ENCODE measurements around the gene XCR1.
"Not testable (repeated sequence)": the region's sequence is repeated elsewhere in the genome, so short reads cannot be mapped to it uniquely, and the experiment has no call there.

XCR1 gene, protein sequence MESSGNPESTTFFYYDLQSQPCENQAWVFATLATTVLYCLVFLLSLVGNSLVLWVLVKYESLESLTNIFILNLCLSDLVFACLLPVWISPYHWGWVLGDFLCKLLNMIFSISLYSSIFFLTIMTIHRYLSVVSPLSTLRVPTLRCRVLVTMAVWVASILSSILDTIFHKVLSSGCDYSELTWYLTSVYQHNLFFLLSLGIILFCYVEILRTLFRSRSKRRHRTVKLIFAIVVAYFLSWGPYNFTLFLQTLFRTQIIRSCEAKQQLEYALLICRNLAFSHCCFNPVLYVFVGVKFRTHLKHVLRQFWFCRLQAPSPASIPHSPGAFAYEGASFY

GRCh38 chr3:46027021-46027705, at the start of gene XCR1:
TSS of gene XCR1 (minus strand) at chr3:46027483. CDS start at chr3:46021947, 5,536 bp downstream.
- no peak for DNase-seq (ENCODE audit: low spot score)

- DNase-seq (ENCODE audit: low spot score) = no peak
Observed at GRCh38 chr3:46076606-46077005, 49.3 kb upstream of the XCR1 start.

DNA sequence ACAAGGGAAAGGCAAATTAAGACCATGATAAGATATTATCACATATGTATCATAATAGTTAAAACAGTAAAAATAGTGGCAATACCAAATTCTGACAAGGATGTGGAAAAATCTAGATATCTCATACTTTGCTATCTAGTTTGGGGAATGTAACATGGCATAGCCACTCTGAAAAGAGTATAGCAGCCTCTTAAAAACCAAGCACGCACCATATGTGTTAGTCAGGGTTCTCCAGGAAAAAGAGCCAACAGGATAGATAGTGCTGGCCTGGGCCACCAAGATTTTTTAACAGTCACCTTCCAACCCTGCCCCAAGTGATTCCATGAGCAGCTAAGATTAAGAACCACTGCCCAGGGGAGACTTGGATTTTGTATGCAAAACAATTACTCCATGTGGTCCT, 48.5 kb upstream of the XCR1 start:
- DNase-seq (ENCODE audit: low spot score) = no peak

DNA sequence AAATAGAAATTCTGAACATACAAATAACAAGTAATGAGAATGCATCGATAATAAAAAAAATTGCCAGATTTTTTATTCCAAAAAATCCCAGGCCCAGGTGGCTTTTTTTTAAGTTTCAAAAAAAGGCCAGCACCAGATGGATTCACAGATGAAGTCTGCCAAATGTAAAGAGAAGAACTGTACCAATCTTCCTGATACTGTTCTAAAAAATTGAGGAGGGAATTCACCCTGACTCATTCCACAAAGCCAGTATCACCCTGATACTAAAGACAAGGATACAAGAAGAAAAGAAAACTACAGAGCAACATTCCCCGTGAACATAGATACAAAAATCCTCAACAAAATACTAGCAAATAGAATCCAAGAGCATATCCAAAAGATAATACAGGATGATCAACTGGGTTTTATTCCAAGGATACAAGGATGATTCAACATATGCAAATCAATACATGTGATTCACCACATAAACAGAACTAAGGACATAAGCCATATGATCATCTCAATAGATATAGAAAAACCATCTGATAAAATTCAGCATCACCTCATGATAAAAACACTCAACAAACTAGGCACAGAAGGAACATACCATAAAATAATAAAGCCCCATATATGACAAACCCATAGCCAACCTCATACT, 44.1 kb upstream of the XCR1 start:
- DNase-seq (ENCODE audit: low spot score) = no peak

GRCh38 chr3:46070595-46071093, 43.4 kb upstream of the XCR1 start:
- DNase-seq (ENCODE audit: low spot score) = no peak

DNA sequence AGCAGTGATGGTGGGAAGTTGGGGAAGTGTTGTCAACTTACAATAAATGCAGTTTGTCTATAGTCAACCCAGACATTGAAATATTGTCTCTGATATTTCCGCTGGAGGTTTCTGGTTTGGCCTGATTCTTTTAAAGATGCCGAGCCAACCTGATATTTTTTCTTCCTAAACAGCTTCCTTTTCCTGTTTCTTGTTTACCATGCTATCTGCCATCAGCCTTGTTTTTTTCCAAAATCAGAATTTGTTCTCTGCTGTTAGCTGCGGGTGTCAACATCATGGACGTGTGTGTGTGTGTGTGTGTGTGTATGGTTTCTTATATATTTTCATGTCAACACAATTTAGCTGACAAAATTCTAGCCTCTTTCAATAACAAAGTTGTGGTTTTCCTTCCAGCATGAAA, 41.2 kb upstream of the XCR1 start:
- no peak for DNase-seq (ENCODE audit: low spot score)

DNA sequence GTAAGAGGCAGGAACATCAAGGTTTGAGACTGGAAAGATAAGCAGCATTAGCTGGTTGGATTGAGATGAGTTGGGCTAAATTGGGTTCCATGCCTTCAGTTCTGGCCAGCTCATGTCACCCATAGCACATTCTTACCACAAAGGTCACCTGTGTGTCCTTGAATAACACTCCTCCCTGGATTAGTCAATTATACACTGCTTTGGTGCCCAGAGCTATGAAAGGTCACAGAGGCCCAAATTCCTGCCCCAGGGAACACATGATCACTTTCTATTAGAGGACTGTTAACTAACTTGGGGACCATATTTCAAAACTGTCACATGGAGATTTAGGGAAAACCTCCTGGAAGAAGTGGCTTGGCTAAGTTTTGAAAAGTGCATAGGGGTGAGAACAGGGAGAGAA, 40.1 kb upstream of the XCR1 start:
- no peak for DNase-seq (ENCODE audit: low spot score)

- DNase-seq (ENCODE audit: low spot score) = no peak
Observed at GRCh38 chr3:46065750-46066256, 38.5 kb upstream of the XCR1 start.

DNA sequence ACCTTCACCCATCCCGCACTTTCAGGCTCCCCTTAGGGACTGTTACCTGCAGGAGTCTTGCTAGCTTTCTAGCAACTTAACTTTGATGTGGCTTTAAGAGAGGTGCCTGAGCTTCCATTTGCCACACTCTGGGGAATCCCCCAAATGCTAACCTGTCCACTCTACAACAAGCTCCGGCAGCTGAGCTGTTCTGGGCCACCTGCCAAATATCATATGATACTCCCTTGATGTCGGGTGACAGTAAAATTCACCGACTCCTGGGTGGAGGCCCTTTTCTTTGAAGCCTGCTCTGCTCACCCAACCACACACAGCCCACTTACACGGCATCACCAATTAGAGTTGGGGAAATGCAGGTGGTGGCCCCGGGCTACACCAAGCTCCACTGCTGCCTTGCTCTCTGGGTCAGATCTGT, 38.0 kb upstream of the XCR1 start:
- DNase-seq (ENCODE audit: low spot score) = no peak

DNA sequence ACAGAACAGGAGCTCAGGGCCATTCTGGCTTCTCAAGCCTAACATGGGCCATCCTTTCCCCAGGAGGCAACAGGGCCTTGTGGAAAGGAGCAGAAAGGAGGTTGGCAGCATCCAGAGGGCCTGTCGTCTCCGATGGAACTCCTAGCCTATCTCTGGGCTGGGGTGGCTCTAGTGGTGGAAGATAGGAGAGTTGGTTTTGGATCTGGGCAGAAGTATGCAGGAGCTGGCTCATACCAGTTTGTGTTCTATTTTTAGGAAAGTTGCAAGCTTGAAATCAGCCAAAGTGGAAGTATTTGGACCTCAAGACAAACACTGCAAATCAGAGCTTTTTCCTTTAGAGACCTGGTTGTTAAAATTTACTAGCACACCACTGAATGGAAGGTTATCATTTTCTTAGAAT, 35.4 kb upstream of the XCR1 start:
- DNase-seq (ENCODE audit: low spot score) = no peak

- no peak for DNase-seq (ENCODE audit: low spot score)
Observed at GRCh38 chr3:46061887-46062286, 34.6 kb upstream of the XCR1 start.

DNA sequence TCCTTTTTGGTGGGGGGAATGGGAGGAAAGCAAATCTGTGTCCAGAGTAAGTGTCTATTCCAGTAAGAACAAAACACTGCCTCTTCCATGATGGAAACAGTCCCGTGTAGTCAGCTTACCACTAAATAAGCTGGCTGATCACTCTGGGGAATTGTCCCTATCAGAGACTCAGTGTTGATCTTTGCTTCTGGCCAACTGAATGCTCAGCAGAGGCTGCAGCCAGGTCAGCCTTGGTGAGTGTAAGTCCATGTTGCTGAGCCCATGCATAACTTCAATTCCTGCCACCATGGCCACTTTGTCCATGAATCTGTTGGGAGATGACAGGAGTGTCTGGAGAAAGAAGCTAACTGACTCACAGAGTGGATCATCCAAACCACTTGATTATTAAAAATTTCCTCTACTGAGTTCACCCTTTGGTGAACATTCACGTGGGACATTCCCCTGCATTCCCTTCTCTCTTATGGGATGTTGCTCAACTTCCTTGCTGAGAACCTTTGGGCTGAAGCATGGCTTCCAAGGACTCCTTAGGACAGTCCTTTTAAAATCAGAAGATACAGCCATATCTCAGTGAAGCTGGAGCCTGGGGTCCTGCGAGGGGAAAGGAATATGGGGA, 33.9 kb upstream of the XCR1 start:
- no peak for DNase-seq (ENCODE audit: low spot score)

DNA sequence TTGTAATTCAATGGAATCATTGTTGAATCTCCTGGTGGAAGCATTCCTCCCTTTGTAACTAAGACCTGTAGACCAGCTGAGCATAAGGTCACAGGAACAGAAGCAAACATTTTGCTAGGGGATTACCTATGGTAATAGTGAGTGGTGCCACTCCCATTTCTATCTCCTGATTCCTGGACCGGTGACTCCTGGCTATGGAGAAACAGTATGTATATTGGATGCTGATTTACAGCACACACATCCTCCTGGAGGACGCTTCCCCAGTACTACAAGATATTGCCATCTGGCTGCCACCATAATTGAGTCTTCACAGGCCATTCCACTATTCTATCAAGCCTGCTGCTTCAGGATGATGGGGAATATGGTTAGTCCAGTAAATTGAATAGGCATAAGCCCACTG, 33.3 kb upstream of the XCR1 start:
- no peak for DNase-seq (ENCODE audit: low spot score)

DNA sequence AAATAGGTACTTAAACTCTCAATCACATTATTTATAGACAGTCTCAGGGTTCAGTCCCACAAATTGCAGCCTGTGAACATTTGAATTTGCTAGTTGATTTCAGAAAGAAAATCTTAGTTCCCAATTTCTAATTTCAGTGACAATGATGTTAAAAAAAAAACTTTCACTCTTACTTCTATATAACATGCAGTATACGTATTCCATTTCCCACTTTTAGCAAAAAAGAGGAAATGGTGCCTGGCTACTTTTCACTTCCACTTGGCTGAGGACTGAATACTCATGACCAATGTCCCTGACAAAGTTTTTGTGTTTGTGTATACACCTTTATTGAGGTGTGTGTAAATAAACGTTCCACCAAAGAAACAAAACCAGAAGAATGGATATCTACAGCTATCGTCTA, 32.1 kb upstream of the XCR1 start:
- DNase-seq (ENCODE audit: low spot score) = no peak

GRCh38 chr3:46058981-46059380, 31.7 kb upstream of the XCR1 start:
- no peak for DNase-seq (ENCODE audit: low spot score)

GRCh38 chr3:46057716-46058115, 30.4 kb upstream of the XCR1 start:
- no peak for DNase-seq (ENCODE audit: low spot score)

- no peak for DNase-seq (ENCODE audit: low spot score)
Observed at GRCh38 chr3:46056686-46057085, 29.4 kb upstream of the XCR1 start.

DNA sequence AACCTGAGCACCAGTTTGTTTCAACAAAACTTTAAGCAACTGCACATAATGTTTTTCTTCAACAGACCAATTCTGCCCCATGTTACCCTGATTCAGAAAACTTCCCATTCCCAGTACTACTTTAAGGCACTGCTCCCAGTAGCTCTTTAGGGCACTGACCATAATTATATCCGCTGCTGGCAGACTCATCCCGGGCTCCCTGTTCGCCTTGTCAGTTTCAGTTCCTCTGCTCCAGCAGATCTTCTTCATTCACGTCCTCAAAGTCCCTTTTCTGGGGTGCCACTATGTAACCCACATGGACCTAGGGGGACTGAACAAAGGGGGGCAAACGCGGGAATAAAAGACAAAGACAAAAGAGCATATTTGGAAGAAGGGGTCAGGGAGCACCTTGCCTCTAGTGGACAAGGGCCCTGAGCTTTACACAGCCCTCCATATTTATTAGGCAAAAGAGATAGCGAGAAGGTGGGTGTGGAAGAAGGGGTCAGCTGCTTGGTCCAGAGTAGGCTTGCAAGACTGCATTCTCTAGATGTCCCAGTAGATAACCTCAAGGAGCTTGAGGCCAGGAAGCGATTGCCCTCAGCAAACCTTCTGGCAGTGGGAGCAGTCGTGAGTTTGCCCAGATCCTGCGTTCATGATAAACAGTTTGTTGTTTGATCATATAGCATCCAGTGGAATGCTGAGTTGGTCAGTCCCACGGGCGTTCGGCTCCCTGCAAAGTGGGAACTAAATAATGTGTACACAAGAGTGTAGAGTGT, 26.7 kb upstream of the XCR1 start:
- not testable (repeated sequence) for DNase-seq (ENCODE audit: low spot score)

GRCh38 chr3:46053265-46053664, 26.0 kb upstream of the XCR1 start:
- DNase-seq (ENCODE audit: low spot score) = not testable (repeated sequence)

GRCh38 chr3:46052531-46052930, 25.2 kb upstream of the XCR1 start:
- DNase-seq (ENCODE audit: low spot score) = no peak

DNA sequence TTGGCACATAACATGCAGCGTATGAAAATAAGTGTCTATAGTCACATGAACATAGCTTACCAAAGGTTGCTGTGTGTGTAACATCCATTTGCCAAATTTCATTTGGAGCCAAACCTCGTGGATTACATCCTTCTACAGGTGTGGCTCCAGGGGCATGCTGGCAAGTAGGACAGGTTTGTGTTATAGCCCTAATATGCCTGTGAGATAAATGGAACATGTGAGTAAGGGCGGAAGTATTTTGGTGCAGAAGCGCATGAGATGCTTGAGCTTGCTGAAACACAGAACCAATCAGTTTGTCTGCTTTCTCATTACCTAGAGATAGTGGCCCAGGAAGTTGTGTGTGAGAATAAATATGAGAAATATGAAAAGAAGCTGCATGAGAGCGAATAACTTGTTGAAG, 21.8 kb upstream of the XCR1 start:
- DNase-seq (ENCODE audit: low spot score) = no peak

DNA sequence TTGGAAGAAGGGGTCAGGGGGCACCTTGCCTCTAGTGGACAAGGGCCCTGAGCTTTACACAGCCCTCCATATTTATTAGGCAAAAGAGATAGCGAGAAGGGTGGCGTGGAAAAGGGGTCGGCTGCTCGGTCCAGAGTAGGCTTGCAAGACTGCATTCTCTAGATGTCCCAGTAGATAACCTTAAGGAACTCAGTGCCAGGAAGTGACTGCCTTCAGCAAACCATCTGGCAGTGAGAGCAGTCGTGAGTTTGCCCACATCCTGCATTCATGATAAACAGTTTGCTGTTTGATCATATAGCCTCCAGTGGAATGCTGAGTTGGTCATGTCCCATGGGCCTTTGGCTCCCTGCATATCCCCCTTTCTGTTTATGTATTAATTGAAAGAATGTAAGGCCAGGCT, 18.9 kb upstream of the XCR1 start:
- not testable (repeated sequence) for DNase-seq (ENCODE audit: low spot score)

All from hematopoietic multipotent progenitor cell treated with erythropoietin and hydrocortisone succinate and interleukin-3 and kit ligand, for 17 days (in vitro differentiated cells).